AG10803 (cell line): ENCODE measurements around the gene ADAM8.

ENCODE experiments used
- DNase-seq: peaks from one replicate; pipeline ENCODE4 v3.0.0; 2010; ENCODE audit warnings: low read depth
- H3K4me3 ChIP-seq: 2 replicates; pipeline ENCODE4 v1.5.1; 2011; ENCODE audit warnings: mild to moderate bottlenecking, low read length, control low read depth
- CTCF ChIP-seq: conservative IDR thresholded peaks from 2 replicates; pipeline ENCODE4 v1.5.1; 2011; ENCODE audit warnings: mild to moderate bottlenecking, low read length, control low read depth, inconsistent platforms

Gene ADAM8

DNA sequence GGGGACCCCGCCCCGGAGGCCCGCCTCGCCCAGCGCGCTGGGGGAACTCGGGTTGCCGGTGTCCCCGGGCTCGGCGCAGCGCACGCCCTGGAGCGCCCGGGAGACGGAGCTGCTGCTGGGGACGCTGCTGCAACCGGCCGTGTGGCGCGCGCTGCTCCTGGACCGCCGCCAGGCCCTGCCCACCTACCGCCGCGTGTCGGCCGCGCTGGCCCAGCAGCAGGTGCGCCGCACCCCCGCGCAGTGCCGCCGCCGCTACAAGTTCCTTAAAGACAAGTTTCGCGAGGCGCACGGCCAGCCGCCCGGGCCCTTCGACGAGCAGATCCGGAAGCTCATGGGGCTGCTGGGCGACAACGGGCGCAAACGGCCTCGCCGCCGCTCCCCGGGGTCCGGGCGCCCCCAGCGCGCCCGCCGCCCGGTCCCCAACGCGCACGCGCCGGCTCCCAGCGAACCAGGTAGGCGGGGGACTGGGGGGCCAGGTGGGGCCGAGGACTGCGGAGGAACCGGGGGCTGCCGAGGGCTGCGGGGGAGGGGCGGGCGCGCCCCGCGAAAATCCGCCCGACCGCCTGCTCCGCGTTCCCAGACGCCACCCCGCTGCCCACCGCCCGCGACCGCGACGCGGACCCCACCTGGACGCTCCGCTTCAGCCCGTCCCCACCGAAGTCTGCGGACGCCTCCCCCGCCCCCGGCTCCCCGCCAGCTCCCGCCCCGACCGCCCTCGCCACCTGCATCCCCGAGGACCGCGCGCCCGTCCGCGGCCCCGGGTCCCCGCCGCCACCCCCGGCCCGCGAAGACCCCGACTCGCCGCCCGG, 46.1 kb downstream of the ADAM8 start:
- no peak overlapping the region for H3K4me3 ChIP-seq
- no peak for DNase-seq
- no peak for TF ChIP-seq CTCF

DNA sequence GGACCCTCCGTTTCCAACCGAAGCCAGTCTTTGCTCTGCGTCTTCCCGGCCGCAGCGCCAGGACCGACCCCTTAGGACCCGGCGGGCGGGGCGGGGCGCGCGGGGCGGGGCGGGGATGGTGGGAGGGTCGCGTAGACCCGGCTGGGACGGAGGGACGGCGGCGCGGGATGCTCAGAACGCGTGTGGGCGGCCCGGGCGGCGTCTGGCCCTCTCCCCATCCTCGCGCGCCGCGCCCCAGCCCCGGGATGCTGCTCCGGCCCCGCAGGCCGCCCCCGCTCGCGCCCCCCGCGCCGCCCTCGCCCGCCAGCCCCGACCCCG, 46.7 kb downstream of the ADAM8 start, which contains the start of gene UTF1:
UTF1 (plus strand) TSS at position 174 of the 318 bp plus-strand sequence; CDS start at position 246, 72 bp downstream.
- no peak for TF ChIP-seq CTCF
- H3K4me3 ChIP-seq: no peak within 1 kb of the TSS
- DNase-seq: no peak

DNA sequence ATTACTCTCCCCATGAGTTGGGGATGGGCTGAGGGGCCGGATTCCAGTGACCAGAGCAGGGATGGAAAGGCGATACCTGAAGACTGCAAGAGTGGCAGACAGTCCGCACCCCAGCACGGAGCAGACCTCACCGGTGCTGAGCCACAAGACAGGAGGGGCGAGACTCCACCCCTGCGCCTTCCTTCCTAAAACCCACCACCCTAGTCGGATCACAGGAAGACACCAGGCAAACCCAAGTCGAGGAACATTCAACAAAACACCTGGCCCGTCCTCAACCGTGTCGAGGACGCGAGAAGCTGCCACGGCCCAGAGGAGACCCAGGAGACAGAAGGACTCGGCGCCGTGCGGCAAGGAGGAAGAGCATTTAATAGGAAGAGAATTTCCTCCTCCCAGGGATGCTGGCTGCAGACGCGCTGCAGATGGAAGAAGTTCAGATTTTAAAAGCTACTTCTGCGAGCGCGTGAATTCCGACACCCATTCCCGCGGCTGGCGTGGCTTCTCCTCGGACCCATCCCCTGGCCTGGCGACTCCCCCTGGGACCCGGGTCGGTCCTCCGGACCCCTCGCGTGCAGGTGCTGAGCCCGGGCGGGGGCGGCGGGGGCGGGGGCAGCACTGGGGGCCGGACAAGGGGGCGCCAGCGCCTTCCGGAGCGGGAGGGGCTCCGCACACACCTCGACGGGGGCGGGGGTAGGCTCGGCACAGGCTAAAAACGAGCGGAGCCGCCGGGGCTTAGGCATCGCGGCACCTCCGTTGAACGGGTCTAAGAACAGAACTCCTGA, 47.2 kb downstream of the ADAM8 start:
- no peak overlapping the region for H3K4me3 ChIP-seq

GRCh38 chr10:133227256-133227655, 49.4 kb downstream of the ADAM8 start:
- no peak overlapping the region for H3K4me3 ChIP-seq
- DNase-seq: no peak
- no peak for TF ChIP-seq CTCF

More for the DNA sequence above, 47.2 kb downstream of the ADAM8 start:
- no peak for TF ChIP-seq CTCF
- no peak for DNase-seq

DNA sequence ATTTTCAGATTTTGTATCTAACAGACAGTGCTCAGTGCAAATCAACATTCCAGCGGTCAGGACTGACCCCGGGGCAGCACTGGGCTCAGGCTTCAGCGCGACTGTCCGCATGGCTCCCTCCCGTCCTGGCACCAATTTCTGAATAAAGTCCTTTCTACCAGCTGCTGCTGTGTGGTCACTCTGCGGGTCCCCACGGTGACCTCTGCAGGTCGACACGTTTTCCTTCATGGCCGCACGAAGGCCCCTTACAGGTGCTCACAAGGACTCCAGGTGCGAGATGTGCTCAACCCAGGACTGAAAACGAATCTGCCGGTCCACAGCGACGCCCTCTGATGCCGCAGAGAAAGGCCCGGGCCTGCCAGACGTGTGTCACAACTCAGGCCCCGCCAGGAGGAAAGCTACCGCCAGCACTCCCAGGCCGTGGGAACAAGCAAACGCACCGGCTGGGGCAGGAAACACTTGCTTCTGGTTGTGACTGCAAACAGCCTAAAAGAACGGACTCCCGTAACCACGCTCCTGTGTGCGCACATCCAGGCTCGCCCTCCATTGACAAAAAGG, 50.3 kb downstream of the ADAM8 start:
- no peak for TF ChIP-seq CTCF
- no peak overlapping the region for H3K4me3 ChIP-seq
- no peak for DNase-seq

GRCh38 chr10:133225707-133226191, 50.9 kb downstream of the ADAM8 start:
- no peak for DNase-seq
- TF ChIP-seq CTCF: no peak
- no peak overlapping the region for H3K4me3 ChIP-seq
